Measurements from ENCODE around the gene CHD5. TPM values are rescaled to one million over a fixed set of nuclear protein-coding genes. Genes with fewer than 3 reads are reported as not detected.

Gene CHD5
- polyA plus RNA-seq, 4 donors, result 0.21 to 0.43 (median 0.35) TPM

DNA sequence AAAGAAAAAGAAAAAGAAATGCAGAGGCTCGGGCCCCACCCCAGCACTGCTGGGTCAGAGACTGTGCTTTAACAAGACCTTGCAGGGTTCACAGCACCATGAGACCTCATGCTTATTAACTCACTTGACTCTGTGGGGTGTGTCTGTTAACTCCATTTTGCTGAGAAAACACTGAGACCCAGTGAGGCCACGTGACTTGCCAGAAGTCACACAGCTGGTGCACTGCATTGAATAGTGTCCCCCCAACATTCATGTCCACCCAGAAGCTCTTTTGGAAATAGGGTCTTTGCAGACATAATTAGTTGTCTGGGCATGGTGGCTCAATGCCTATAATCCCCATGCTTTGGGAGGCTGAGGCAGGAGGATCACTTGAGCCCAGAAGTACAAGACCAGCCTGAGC is 39.7 kb downstream of the CHD5 start:
- no peak for DNase-seq (ENCODE audit: low read depth in 4 of 4, low spot score in 3 of 4)

DNA sequence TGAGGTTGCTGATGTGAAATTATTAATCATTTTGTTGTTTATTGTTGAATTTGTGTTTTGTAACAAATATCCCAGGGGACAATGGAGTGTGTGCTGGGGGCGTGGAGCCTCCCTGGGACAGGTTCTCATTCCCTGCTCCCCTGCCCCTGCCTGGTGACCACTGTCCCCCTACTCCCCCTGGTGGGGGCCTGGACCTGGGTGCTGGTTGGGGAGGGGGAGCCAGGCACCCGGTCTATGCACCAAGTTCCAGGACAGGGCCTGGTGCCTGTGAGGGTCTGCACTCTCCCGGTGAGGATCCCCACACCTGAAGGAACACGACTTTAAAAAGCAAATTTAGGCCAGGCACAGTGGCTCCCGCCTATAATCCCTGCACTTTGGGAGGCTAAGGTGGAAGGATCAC is 42.4 kb downstream of the CHD5 start:
- DNase-seq (ENCODE audit: low read depth in 4 of 4, low spot score in 3 of 4), result no peak

- DNase-seq (ENCODE audit: low read depth in 4 of 4, low spot score in 3 of 4), result no peak
Observed at GRCh38 chr1:6136516-6137220, 43.5 kb downstream of the CHD5 start.

DNA sequence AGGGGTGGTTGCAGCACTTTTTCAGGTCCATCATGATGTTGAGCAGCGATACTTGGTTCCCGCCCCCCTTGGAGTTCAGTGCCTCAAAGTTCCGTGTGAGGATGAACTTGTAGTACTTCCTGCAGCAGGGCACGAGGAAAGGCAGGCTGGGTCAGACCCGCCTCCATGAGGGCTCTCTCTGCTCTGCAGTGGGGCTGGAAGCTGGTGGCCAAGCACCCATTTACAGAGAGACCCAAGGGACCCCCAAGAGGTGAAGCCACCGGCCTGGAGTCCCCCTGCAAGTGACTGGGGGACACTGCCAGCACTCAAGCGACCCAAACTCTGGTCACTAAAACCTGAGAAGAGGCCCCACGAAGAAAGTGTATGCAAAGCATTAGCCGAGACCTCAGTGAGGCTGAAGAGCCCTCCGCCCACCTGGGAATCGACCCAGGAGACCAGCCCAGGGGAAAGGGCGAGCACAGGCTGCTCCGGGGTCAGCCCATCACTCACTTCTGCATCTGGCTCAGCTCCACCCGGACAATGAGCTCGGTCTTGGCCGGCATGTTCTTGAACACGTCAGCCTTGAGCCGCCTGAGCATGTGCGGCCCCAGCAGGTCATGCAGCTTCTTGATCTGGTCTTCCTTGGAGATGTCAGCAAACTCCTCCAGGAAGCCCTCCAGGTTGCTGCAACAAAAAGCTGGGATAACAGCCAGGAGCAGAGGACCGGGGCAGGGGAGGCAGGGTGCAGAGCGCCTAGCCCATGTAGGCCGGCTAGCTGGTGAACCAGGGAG is 45.2 kb downstream of the CHD5 start:
- DNase-seq (ENCODE audit: low read depth in 4 of 4, low spot score in 3 of 4), result no peak

GRCh38 chr1:6134206-6134605 is 45.9 kb downstream of the CHD5 start:
- no peak for DNase-seq (ENCODE audit: low read depth in 4 of 4, low spot score in 3 of 4)

DNA sequence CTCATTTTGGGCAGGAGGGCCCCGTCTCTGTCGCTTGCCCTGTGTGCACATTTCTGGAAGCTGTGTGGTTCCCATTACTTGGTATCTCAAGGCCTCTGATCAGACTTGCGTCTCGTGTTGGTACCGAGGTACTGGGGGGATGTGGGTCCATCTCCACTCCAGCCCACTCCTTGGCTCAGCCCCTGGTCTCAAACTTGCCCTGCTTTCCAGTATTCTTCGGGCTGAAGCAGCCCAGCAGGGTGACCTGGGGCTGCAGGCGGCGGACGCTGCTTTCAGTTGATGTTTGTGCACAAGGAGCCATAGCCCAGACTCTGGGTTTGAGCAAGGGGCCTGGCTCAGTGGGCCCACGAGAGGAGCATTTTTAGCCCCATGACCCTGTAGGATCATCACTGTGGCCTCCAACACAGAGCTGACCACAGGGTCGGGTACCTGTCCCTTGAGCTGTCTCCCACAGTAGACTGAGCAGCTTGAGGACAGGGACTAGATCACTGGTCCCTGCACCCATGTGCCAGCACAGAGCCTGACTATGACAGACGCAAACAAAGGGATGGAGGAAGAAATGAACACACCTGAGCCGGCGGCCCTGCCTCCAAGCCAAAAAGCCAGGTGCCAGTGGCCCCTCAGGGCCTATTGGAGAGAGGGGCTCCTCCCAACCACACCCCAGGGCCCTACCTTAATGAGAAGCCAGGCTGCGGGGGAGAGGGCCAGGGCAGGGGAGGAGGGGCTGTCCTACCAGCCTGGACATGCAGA is 46.8 kb downstream of the CHD5 start:
- DNase-seq (ENCODE audit: low read depth in 4 of 4, low spot score in 3 of 4), result no peak

- no peak for DNase-seq (ENCODE audit: low read depth in 4 of 4, low spot score in 3 of 4)
Observed at GRCh38 chr1:6131561-6131960, 48.6 kb downstream of the CHD5 start.

GRCh38 chr1:6130596-6130995 is 49.5 kb downstream of the CHD5 start:
- DNase-seq (ENCODE audit: low read depth in 4 of 4, low spot score in 3 of 4), result no peak

- no peak for DNase-seq (ENCODE audit: low read depth in 4 of 4, low spot score in 3 of 4)
Observed at GRCh38 chr1:6130036-6130435, 50.1 kb downstream of the CHD5 start.

GRCh38 chr1:6129313-6129712 is 50.8 kb downstream of the CHD5 start:
- no peak for DNase-seq (ENCODE audit: low read depth in 4 of 4, low spot score in 3 of 4)

DNA sequence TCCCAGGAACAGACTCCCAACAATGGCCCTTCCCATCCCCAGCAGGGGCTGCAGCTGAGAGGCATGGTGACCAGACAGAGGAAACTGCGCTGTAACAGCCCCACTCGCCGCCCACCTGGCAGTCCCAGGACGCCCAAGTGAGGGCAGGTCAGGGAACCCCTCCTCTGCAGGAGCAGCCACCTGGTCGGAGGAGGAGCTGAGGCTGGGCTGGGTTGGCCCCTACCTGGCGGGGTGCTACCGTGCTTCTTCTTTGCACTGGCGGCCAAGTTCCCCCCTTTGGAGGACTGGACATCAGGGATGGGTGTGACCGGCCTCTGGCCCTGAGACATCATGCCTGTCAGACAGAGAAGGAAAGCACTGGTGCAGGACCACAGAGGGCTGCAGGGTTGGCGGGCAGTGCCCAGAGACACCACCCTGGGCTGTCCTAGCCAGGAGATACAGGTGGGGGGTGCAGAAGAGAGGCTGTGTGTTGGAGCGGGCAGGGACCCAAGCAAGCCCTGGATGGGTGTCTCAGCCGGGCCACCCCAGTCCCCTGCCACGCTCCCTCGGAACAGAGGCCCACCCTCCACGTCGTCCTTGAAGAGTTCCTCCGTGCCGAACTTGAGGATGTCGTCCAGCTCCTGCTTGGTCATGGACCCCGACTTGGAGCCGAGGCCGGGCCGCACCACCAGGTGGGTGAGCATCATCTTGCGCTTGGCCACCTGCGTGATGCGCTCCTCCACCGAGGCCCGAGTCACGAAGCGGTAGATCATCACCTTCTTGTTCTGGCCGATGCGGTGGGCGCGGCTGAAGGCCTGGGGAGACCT is 51.6 kb downstream of the CHD5 start:
- no peak for DNase-seq (ENCODE audit: low read depth in 4 of 4, low spot score in 3 of 4)

DNA sequence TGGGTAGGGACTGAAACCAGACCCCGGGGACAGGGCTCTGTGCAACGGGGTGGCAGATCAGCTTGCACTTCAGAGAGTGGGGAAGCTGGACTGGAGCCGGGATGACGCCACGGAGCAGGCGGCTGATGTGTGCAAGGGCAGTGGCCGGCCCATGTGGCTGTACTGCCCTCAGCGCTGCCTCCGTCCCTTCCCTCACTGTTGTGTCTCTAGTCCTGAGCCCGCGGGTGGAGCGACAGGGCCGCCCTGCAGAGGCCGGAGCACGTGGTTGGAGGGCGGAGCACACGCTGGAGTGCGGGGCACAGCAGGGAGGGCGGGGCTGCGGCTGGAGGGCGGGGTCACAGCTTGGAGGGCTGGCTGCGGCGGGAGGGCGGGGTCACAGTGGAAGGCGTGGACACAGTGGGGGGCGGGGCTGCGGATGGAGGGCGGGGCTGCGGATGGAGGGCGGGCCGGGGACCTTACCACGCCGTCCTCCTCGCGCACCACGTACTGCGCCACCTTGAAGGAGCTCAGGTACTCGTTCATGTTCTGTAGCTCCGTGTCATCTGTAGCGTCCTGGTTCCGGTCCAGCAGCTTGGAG is 52.4 kb downstream of the CHD5 start:
- DNase-seq (ENCODE audit: low read depth in 4 of 4, low spot score in 3 of 4), result peak in 3 of 4 donors; percentile 26 to 33 (median 28)

DNA sequence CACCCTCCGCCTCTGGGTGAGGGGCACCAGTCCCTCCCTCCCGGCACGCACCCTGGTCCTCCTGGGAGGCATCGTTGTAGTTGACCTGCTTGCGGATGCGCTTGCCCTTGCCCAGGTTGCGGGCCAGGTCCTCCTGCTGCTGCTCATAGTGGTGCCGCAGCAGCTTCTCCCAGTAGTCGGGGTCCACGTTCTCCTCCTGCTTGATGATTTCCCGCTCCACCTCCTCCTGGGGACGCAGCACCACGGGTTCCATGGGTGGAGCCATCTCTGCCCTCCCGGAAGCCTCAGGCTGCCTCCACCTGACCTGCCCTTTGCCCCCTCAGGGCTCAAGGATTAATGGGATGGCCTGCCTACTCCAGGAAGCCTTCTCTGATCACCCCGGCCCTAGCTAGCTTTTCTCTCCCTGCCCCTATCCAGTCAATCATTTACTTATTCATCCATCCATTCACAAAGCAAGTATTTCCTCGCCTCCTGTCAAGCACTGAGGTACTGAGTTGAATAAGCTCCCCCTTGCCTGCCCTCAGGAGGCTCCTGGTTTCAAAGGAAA is 53.5 kb downstream of the CHD5 start:
- DNase-seq (ENCODE audit: low read depth in 4 of 4, low spot score in 3 of 4), result no peak

- no peak for DNase-seq (ENCODE audit: low read depth in 4 of 4, low spot score in 3 of 4)
Observed at GRCh38 chr1:6126028-6126427, 54.1 kb downstream of the CHD5 start.

DNA sequence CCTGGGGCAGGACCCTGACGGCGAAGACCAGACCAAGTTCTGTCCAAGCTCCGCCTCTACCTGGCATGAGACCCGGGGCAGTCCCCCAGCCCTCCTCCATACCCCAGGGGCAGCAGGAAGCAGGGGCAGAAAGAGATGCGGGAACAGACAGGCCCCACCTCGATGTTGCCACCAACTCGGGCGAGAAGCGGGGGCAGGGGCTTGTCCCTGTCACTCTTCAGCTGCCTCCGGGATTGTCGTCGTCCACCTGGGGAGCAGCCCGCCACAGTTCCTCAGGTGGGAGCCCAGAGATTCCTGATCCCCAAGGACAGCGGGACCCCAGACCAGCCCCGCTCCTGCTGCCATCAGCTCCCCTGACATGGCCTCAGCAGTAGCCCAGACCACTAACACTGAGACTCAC is 54.8 kb downstream of the CHD5 start:
- DNase-seq (ENCODE audit: low read depth in 4 of 4, low spot score in 3 of 4), result no peak

DNA sequence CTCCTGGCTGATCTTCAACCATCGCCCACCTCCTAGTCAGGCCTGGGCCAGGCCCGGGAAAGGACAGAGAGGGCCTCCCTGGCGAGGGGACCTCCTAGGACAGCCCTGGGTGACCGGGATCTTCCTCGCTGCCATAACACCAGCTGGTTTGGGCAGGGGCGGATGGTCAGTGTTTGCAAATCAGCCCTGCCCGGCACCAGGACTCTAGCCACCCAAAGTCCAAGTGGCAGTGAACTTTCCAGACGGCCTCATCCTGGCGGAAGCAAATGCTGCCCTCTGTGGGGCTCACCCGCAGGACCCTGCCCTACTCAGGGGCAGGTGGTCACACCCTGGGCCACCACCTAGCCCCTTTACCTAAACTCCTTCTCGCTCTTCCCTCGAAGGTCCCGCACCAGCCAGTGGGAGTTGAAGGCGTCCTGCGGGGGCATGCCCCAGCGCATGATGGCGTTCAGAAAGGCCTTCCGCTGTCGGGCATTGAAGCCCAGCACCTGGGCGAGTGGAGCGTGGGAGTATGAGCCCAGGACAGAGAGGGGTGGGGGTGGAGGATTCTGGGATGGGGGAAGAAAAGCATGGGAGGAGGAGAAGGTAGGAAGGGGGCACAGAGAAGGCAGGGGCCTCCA is 55.3 kb downstream of the CHD5 start:
- no peak for DNase-seq (ENCODE audit: low read depth in 4 of 4, low spot score in 3 of 4)

GRCh38 chr1:6124341-6124740 is 55.8 kb downstream of the CHD5 start:
- no peak for DNase-seq (ENCODE audit: low read depth in 4 of 4, low spot score in 3 of 4)

DNA sequence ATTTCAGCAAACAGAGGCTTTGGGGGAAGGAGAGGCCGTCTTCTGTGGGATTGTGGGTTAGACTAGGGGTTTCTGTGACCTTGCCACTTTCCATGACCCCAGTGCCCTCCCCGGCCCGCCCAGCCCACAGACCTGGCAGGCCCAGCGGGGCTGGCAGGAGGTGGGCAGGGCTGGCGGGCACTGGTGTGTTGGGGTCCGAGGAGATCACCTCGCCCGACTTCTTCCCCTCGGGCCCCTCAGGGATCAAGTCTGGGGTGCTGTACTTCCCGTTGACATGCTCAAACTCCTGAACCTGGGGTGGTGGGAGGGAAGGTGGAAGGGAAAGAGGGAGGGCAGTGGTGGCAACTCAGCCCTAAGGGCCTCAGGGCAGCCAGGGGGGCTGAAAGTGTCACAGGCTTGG is 56.3 kb downstream of the CHD5 start:
- DNase-seq (ENCODE audit: low read depth in 4 of 4, low spot score in 3 of 4), result no peak

DNA sequence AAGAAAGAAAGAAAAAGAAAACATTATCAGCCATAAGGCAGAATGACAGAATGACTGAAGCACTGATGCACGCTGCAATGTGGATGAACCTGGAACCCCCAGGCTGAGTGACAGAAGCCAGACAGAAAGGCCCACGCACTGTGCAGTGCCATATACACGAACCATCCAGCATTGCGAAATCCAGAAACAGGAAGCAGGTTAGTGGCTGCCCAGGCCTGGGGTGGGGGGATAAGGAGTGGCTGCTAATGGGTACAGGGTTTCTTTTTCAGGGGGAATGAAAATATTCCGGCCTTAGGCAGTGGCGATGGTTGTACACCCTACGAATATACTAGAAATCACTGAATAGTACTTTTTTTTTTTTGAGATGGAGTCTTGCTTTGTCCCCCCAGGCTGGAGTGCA is 57.0 kb downstream of the CHD5 start:
- no peak for DNase-seq (ENCODE audit: low read depth in 4 of 4, low spot score in 3 of 4)

All from right renal pelvis (tissue), 4 donors.